Measurements from ENCODE around the gene PARD3.

The PARD3 gene

GRCh38 chr10:34137955-34138354 is 677.1 kb downstream of the PARD3 start:
- no peak for DNase-seq

GRCh38 chr10:34137201-34137600 is 677.9 kb downstream of the PARD3 start:
- no peak for DNase-seq

- no peak for DNase-seq
Observed at GRCh38 chr10:34135515-34135914, 679.6 kb downstream of the PARD3 start.

GRCh38 chr10:34134602-34135001 is 680.5 kb downstream of the PARD3 start:
- no peak for DNase-seq

GRCh38 chr10:34133406-34133805 is 681.7 kb downstream of the PARD3 start:
- DNase-seq = no peak

GRCh38 chr10:34131152-34131551 is 683.9 kb downstream of the PARD3 start:
- no peak for DNase-seq

- DNase-seq = no peak
Observed at GRCh38 chr10:34127676-34128075, 687.4 kb downstream of the PARD3 start.

- DNase-seq = no peak
Observed at GRCh38 chr10:34126371-34127151, 688.5 kb downstream of the PARD3 start.

GRCh38 chr10:34125702-34126101 is 689.4 kb downstream of the PARD3 start:
- no peak for DNase-seq

- DNase-seq = peak; percentile 57
Observed at GRCh38 chr10:34124522-34125035, 690.5 kb downstream of the PARD3 start.

GRCh38 chr10:34121781-34122622 is 693.1 kb downstream of the PARD3 start:
- no peak for DNase-seq

GRCh38 chr10:34121125-34121753 is 693.9 kb downstream of the PARD3 start:
- DNase-seq = no peak

GRCh38 chr10:34119456-34119855 is 695.6 kb downstream of the PARD3 start:
- DNase-seq = no peak

GRCh38 chr10:34116681-34117271 is 698.3 kb downstream of the PARD3 start:
- DNase-seq = no peak

GRCh38 chr10:34116220-34116641 is 698.9 kb downstream of the PARD3 start:
- no peak for DNase-seq

GRCh38 chr10:34114914-34115313 is 700.2 kb downstream of the PARD3 start:
- no peak for DNase-seq

GRCh38 chr10:34113504-34114225 is 701.4 kb downstream of the PARD3 start:
- DNase-seq = peak; percentile 13

- no peak for DNase-seq
Observed at GRCh38 chr10:34112171-34112782, 702.8 kb downstream of the PARD3 start.

- no peak for DNase-seq
Observed at GRCh38 chr10:34111179-34111578, 703.9 kb downstream of the PARD3 start.

- no peak for DNase-seq
Observed at GRCh38 chr10:34109952-34110702, 705.0 kb downstream of the PARD3 start.

- no peak for DNase-seq
Observed at GRCh38 chr10:34109495-34109894, 705.6 kb downstream of the PARD3 start.

Measured in NCI-H1436 (cell line).